CD1c-positive myeloid dendritic cell (primary cell): Measurements from ENCODE around the gene FADS1.

Experiments used
- DNase-seq: peaks from one replicate; pipeline ENCODE4 v3.0.0-alpha.2; 2016; ENCODE audit errors: extremely low spot score

Gene FADS1

GRCh38 chr11:61776561-61777075 is 40.2 kb downstream of the FADS1 start:
- DNase-seq = peak; percentile 78

DNA sequence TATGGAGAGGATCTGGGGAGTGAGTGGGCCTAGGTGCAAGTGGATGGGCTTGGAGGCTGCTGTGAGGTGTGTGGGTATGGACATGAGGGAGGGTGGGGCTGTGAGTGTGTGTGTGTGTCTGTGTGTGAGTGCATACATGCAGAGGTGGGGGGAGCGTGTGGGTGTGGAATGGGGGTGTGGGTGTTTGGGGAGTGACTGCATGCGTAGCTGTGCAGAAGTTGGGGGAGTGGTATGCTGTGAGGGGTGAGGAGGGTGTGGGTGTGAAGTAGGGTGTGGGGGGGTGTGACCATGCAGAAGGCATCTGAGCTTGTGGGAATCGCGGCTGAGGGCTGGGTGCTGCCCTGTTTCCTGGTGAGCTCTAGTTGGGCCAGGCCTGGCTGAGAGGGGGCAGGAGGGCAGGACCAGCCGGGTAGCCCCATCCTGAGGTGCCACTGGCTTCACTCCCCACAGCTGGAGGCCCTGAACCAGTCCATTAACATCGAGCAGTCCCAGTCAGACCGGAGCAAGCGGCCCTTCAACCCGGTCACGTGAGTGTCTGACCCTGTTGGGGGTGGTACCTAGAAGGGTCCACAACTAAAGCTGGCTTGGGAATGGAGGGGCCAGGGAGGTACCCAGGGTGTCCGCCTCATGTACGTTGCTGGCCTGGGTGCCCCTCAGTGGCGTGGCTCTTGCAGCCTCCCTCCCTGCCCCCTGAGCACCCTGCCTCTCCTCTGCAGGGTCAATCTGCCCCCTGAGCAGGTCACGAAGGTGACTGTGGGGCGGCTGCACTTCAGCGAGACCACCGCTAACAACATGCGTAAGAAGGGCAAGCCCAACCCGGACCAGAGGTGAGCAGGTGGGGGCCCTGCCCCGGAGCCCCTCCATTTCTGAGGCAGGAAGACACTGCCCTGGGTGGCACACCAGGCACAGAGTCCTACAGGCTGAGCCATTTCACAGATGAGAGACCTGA is 40.9 kb downstream of the FADS1 start:
- DNase-seq = no peak

- no peak for DNase-seq
Measured at GRCh38 chr11:61775106-61775505, 41.7 kb downstream of the FADS1 start.

DNA sequence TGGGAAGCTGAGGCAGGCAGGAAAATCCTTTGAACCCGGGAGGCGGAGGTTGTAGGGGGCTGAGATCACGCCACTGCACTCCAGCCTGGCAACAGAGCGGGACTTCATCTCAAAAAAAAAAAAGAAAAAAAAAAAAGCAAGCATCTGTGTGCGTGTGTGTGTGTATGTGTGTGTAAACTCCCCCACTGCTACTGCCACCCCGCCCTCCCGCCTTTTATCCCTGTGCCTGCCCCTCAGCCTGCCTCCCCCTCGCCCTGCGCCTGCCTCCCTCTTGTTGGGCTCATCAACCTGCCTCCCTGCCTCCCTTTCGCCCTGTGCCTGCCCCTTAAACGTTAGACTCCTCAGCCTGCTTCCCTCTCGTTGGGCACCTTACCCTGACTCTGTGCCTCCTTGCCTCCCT is 42.4 kb downstream of the FADS1 start:
- DNase-seq = no peak

DNA sequence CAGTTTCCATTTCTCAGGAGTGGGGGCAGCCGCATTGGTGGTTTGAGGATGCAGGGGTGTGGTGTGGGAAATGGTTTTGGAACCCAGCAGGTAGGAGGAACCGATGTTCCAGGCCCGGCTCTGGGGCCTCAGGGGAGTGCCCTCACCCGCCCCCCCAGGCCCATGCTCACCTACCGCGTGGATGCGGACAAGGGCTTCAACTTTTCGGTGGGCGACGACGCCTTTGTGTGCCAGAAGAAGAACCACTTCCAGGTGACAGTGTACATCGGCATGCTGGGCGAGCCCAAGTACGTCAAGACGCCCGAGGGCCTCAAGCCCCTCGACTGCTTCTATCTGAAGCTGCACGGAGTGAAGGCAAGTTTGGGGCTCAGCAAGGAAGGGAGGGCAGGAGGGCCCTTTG is 43.0 kb downstream of the FADS1 start:
- no peak for DNase-seq

DNA sequence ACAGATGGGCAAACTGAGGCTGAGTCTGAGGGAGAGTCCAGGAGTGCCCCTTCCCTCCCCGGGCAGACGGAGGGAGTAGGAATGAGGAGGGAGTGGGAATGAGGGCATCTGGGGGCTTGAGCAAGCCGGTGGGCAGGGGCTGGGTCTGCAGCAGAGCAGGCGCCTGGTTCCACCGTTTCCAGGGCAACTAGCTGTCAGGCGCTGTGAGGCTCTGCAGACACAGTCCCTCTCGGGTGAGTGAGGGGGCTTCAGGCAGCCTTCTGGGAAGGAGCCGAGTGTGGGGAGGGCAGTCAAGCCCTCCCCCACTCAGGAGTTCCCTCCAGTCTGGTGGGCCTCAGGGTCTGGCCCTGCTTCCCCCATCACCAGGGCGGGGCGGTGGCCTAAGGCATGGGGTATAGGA is 43.4 kb downstream of the FADS1 start:
- no peak for DNase-seq

DNA sequence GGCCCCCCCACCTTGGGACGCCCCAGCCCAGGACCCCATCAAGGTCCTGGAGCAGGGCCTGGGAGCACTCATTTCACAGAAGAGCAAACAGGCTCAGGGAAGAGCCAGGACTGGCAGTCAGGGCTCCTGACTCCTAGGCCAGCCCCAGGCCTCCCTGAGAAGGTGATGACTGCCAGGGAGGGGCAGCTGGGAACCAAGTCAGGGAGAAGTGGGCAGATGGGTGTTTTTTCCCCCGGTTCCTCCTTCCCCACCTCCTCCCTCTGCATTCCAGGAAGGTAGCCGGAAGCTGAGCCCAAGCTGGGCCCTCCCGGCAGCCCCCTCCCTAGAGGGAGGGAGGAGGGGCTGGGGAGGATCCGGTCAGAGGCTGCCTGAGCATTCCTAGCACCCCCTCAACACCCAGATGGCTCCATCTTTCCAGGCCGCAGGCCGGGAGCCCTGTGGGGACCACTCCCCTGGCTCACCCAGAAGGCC is 44.8 kb downstream of the FADS1 start:
- DNase-seq = no peak

DNA sequence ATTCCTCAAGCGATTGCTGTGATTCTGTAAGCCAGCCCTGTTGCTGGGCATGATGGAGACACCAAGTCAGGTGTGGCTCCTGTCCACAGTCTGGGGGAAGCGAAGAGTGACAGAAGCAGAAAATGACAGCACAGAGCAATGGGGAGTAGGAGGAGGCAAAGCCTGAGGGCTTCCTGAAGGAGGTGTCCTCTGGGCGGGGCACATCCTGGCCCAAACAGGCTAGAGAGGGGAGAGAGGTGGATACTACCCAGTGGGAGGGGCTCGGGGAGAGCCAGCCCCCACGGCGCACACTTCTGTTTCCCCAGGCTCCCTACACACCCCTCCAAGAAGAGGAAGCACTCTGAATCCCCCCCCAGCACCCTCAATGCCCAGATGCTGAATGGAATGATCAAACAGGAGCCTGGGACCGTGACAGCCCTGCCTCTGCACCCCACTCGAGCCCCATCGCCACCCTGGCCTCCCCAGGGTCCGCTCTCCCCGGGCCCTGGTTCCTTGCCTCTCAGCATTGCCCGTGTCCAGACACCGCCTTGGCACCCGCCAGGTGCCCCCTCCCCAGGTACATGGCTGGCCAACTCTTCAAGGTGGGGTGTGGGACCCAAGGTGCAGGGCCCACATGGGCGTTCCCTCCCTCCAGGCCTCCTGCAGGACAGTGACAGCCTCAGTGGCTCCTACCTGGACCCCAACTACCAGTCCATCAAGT is 45.5 kb downstream of the FADS1 start:
- DNase-seq = peak; percentile 12

- DNase-seq = no peak
Measured at GRCh38 chr11:61769946-61770683, 46.7 kb downstream of the FADS1 start.

DNA sequence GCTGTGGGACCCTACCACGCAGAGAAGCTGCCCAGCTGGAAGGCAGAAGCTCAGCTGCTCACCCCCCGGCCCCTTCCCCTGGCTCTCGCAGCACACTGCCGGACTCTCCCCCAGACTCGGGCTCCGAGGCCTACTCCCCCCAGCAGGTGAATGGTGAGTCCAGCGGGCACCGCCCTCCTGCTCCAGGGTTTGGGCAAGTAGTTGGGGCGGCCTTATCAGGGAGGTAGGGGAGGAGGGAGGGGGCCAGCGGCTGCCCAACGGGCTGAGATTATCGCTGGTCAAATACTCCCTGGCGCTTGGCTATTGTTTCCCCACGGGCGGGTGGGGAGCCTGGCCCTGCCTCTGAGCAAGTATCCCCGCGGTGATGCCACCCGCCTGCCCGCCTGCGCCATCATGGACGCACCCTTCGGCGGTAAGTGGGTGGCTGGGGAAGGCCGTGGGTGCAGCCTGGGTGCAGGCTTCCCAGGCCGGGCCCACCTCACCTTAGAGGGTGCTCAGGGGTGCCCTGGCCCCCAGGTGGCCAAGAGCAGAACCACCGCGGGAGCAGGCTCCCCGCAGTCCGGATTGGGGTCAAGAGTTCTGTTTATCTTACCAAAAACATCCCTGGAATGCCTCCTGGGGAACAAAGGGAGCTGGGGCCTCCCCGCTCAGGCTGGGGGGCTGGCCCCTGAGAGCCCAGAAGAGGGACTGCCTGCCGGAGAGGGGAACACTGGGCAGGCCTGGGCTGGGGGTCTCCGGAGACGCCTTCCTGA is 47.5 kb downstream of the FADS1 start:
- DNase-seq = no peak

DNA sequence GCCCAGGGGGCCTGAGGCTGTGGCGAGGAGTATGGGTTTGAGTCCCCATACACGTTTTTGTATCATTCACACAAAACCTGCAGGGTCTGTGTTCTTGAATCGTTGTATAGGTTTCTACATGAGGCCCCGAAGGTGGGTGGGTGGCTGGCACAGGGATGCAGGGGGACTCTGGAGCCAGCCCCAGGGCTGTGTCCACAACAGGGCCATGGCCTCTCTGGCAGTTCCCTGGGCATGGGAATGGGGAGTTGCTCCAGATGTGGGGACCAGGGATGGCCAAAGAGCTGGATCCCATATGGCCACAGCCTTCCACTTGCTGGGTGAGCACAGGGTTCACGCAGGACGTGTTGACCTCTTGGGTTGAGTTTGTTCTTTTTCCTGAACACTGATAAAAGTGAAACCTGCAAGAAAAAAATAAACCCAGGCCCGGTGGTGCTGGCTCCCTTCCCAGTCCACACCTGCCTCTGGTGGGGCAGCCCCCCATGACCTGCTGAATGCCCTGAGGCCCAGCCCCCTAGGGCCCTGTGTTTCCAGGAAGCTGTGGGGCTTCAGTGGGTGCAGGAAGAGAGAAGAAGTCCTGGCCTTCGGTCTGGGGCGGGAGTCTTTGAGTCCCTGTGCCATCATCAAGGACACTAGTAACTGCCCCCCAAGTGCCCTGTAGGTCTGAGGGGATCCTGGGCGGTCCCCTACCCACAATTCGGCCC is 48.3 kb downstream of the FADS1 start:
- DNase-seq = no peak

GRCh38 chr11:61766353-61766841 is 50.4 kb downstream of the FADS1 start:
- DNase-seq = no peak

DNA sequence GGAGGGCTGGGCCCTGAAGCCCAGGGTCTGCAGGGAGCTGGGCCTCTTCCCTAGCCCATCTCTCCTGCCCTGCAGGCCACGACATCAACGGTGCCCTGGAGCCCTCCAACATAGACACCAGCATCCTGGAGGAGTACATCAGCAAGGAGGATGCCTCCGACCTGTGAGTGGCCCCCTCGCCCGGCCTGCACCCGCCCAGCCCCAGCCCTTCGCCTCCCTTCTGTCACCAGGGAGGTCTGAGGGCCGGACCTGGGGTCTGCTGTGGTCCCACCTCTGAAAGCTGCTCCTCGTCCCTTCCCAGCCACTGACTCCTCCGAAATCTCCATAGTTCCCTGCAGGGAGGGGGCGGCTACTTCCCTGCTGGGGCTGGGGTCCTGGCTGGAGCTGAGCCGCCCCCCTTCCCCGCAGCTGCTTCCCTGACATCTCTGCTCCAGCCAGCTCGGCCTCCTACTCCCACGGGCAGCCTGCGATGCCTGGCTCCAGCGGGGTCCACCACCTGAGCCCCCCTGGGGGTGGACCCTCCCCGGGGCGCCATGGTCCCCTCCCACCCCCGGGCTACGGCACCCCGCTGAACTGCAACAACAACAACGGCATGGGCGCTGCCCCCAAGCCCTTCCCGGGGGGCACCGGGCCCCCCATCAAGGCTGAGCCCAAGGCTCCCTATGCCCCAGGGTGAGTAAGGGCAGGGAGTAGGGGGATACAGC is 51.1 kb downstream of the FADS1 start:
- no peak for DNase-seq

GRCh38 chr11:61764606-61765260 is 52.1 kb downstream of the FADS1 start:
- DNase-seq = no peak

- DNase-seq = no peak
Measured at GRCh38 chr11:61763930-61764605, 52.7 kb downstream of the FADS1 start.

- DNase-seq = no peak
Measured at GRCh38 chr11:61762798-61763197, 54.0 kb downstream of the FADS1 start.

- DNase-seq = no peak
Measured at GRCh38 chr11:61762223-61762615, 54.6 kb downstream of the FADS1 start.

GRCh38 chr11:61761440-61762222 is 55.2 kb downstream of the FADS1 start:
- peak; percentile 18 for DNase-seq
